WTC11 (cell line): ENCODE results near the gene GCNT4.

Source experiments
- ATF1 ChIP-seq: sonication (generic); formaldehyde crosslinking; IDR thresholded peaks from 2 replicates; pipeline ENCODE4 v1.8.1; 2023; ENCODE audit warnings: mild to moderate bottlenecking, moderate library complexity, missing genetic modification reagents
- ATF3 ChIP-seq: sonication (generic); formaldehyde crosslinking; conservative IDR thresholded peaks from 2 replicates; pipeline ENCODE4 v1.8.1; 2022; ENCODE audit warnings: mild to moderate bottlenecking, missing genetic modification reagents
- CTCF ChIP-seq: fragments of 200-600 bp; IDR thresholded peaks from 2 replicates; pipeline ENCODE4 v1.8.0; 2022; ENCODE audit warnings: antibody characterized with exemption
- E2F4 ChIP-seq: sonication (generic); formaldehyde crosslinking; IDR thresholded peaks from 2 replicates; pipeline ENCODE4 v1.8.1; 2022; ENCODE audit warnings: low read depth, mild to moderate bottlenecking, moderate library complexity, missing genetic modification reagents, borderline replicate concordance
- E2F5 ChIP-seq: sonication (generic); formaldehyde crosslinking; IDR thresholded peaks from 2 replicates; pipeline ENCODE4 v1.8.1; 2022; ENCODE audit warnings: mild to moderate bottlenecking, moderate library complexity, missing genetic modification reagents
- ELF4 ChIP-seq: sonication (generic); formaldehyde crosslinking; IDR thresholded peaks from 2 replicates; pipeline ENCODE4 v1.8.1; 2022; ENCODE audit warnings: low read depth, mild to moderate bottlenecking, moderate library complexity, missing genetic modification reagents
- GRHL2 ChIP-seq: fragments of 250-450 bp; sonication (Bioruptor Pico); IDR thresholded peaks from 2 replicates; pipeline ENCODE4 v1.8.0; 2022; ENCODE audit warnings: mild to moderate bottlenecking, moderate library complexity; ENCODE audit not compliant: insufficient replicate concordance, severe bottlenecking
- NFYB ChIP-seq: sonication (generic); formaldehyde crosslinking; conservative IDR thresholded peaks from 2 replicates; pipeline ENCODE4 v1.8.0; 2022; ENCODE audit warnings: low read depth, missing genetic modification reagents
- NR2C2 ChIP-seq: sonication (generic); formaldehyde crosslinking; IDR thresholded peaks from 2 replicates; pipeline ENCODE4 v1.8.0; 2022; ENCODE audit warnings: mild to moderate bottlenecking, missing genetic modification reagents
- NR3C1 ChIP-seq: sonication (generic); formaldehyde crosslinking; conservative IDR thresholded peaks from 2 replicates; pipeline ENCODE4 v1.8.1; 2023; ENCODE audit warnings: low read depth, mild to moderate bottlenecking, missing genetic modification reagents
- USF2 ChIP-seq: sonication (generic); formaldehyde crosslinking; IDR thresholded peaks from 2 replicates; pipeline ENCODE4 v1.8.1; 2023; ENCODE audit warnings: mild to moderate bottlenecking, missing genetic modification reagents, moderate library complexity
- ZNF512 ChIP-seq: sonication (generic); formaldehyde crosslinking; IDR thresholded peaks from 2 replicates; pipeline ENCODE4 v1.8.1; 2022; ENCODE audit warnings: missing genetic modification reagents, borderline replicate concordance

- no peak for TF ChIP-seq CTCF
- no peak for TF ChIP-seq NR2C2 (CRISPR knock-in tag)
- no peak for TF ChIP-seq ATF3
- TF ChIP-seq USF2 = no peak
- no peak for TF ChIP-seq E2F4 (CRISPR knock-in tag)
- no peak for TF ChIP-seq NFYB (CRISPR knock-in tag)
- TF ChIP-seq ZNF512 (CRISPR knock-in tag) = no peak
- TF ChIP-seq ATF1 (CRISPR knock-in tag) = no peak
- no peak for TF ChIP-seq NR3C1
- TF ChIP-seq E2F5 = no peak
- TF ChIP-seq GRHL2 (CRISPR knock-in tag) = no peak
- TF ChIP-seq ELF4 = no peak
Measured at GRCh38 chr5:75047356-75047755, 5.0 kb downstream of the GCNT4 start.
